ENCODE data around the gene TNFRSF12A.

The TNFRSF12A gene, protein sequence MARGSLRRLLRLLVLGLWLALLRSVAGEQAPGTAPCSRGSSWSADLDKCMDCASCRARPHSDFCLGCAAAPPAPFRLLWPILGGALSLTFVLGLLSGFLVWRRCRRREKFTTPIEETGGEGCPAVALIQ

DNA sequence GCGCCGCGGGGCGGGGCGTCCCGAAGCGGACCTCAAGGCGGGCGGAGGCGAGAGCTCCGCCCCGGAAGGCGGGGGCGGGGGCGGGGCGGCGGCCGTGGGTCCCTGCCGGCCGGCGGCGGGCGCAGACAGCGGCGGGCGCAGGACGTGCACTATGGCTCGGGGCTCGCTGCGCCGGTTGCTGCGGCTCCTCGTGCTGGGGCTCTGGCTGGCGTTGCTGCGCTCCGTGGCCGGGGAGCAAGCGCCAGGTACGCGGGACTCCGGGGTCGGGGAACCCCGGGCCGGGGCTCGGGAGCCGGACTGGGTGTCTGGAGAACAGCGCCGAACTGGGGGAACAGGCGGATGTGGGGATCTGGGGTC, at the start of gene TNFRSF12A:
TSS of gene TNFRSF12A (plus strand) at position 122 of the 357 bp plus-strand sequence. CDS start at position 152, 30 bp downstream.
- DNase-seq: peak; percentile 84

DNA sequence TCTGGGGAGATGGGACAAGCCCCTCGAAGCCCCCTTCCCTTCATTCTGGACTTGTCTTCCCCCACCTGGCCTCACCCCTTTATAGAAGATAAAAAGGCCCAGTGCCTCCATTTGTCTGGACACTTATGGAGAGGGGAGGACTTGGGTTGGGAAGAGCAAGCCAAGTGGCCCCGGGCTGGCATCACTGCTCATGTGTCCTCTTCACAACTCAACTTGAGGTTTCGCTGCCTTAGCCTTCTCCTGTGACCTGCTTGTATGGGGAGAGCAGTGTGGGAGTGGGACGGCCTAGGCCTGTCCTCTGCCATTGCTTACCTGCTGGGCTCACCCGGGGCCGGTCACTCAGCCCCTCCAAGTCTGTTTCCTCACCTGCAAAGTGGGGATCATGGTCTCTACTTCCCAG, 49.6 kb upstream of the TNFRSF12A start:
- no peak for DNase-seq

DNA sequence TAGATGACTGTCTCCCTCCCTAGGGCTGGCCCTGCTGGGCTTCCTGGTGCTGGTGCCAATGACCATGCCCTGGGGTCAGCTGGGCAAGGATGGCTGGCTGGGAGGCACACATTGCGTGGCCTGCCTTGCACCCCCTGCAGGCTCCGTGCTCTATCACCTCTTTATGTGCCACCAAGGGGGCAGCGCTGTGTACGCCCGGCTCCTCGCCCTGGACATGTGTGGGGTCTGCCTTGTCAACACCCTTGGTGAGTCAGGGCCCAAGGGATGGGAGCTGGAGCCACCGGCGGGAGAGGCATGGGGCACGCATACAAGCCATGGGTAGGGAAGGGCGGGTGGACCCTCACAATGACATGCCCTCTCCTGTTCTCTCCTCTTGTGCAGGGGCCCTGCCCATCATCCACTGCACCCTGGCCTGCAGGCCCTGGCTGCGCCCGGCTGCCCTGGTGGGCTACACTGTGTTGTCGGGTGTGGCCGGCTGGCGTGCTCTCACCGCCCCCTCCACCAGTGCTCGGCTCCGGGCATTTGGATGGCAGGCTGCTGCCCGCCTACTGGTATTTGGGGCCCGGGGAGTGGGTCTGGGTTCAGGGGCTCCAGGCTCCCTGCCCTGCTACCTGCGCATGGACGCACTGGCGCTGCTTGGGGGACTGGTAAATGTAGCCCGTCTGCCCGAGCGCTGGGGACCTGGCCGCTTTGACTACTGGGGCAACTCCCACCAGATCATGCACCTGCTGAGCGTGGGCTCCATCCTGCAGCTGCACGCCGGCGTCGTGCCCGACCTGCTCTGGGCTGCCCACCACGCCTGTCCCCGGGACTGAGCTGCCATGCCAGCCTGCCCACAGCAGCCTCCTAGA, 48.8 kb upstream of the TNFRSF12A start:
- no peak for DNase-seq

DNA sequence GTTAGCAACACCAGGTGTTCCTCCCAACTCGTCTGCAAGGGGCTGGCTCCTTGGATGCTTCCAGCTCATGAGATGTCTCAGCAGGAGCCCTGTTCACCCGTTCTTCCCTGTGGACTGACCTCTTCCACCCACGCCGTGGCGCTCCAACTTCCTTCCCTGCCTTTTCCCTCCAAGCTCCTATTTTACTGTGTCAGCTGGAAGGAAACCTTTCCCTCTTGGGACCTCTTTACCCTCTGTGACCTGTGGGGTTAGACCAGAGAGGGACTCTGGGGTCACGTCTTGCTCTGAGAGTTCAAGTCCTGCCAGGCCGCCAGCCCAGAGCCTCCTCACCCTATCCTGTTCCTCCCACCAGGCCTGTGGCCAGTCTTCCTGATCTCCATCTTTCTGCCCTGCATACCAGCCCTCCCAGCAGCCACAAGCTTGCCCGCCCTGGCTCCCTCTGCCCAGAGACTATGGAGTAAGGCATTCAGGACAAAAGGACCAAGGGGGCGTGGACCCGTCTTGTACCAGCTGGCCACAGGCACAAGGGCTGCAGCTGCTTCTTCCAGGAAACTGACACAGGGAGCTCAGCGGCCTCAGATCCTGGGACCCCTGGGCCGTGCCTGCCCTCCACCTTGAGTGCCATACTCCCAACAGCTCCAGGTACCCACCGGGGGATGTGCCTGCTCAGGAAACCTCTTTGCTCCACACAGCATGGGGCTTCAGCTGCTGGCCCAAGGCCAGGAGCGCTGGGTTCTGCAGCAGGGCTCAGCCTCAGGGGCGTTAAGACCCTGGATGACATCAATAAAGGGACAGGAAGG, 48.0 kb upstream of the TNFRSF12A start:
- DNase-seq: no peak

DNA sequence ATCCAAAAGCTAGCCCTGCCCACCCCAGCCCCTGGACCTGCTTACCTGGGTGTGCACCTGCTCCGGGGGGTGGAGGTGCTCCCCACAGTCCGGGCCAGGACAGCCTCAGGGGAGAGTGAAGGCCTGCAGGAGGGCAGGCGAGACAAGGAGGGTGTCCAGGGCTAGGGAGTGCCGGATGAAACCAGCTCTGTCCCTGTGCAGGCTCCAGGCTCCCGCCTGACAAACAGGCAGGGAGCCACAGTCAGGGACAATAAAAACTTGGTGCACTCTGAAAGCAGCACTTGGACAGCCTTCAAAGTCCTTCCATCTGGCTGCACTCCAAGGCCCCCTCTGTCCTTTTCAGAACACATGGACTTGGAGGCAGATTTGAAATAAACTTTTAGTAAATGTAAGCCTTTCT, 47.1 kb upstream of the TNFRSF12A start:
- no peak for DNase-seq

DNA sequence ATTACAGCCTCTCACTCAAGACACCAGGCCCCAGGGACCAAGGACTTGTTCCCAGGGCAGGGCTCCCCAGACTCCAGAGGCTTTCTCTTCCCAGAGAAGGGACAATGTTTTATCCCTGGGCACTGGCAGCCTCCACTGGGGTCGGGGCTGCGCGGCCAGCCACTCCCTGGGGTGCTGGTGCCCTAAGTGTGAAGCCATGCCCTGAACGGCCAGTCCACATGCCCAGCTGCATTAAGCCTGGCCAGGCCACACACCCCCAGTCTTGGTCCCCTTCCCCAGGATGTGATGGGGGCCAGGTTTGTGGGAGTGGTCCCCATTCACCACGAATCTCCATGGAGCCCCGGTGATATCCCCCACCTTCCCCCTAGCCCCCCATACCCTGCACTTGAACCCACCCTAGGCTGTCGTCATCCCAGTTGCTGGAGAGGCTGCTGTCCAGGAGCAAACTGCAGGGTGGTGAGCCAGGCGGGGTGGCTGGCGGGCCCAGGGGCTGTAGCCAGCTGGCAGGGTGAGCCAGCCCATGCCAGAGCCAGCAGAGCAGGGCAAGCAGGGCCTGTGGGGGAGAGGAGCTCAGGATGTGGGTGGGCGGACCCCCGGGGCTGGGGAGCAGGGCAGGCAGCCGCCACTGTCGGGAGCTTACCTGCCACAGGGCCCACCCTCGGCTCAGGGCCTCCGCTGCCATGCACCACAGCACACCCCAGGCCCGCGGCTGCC, 46.4 kb upstream of the TNFRSF12A start:
- no peak for DNase-seq

DNA sequence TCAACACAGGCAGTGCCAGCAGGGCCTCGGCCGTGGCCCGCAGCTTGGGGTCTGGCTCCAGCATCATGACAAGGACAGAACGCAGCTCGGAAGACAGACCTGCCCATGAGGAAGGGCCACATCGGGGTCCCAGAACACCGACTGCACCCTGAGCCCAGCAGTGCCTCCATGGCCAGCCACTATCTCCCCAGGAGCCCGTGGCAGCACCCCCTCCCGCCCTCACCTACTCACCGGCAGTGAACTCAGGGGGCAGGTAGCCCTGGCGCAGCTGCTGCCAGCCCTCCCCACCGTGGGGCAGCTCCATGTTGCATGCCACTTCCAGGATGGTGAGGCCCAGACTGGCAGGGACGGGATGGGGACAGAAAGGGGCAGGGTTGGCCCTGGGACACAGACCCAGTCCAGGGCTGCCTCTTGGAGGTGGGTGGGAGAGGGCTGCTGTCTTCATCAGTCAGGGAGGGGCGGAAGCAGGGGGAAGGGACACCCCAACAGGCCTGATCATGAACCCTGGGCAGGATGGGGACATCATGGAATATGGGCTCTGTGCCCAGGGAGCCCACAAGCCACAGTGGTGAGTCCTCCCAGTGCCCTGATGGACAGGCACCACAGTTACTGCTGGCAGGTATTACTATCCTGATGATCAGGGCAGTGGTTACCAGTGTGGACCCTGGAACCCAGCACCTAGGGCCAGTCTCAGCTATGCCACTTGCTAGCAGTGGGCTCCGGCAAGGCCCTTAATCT, 45.7 kb upstream of the TNFRSF12A start:
- no peak for DNase-seq

DNA sequence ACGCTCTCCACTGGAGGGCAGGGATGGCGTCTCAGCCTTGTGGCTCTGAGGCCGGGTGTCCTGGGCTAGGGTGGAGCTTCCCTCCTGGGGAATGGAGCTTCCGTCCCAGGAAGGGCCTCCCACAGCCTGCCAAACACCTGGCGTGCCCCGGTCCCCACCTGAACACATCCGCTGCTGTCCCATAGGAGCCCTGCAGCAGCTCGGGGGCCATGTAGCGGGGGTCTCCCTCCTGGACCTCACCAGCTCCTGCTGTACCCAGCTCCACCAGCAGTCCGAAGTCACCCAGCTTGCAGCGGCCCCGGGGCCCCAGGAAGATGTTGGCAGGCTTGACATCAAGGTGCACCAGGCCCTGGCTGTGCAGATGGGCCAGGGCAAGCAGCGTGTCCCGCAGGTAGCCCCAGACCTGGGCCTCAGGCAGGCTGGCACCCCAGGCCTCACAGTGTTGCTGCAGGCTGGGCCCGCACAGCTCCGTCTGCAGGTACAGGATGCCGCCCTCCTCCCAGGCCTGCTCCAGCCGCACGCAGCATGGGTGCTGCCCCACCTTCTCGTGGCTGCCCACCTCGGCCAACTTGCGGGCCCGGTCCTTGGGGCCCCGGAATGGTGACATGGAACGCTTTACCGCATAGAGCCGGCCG, 44.9 kb upstream of the TNFRSF12A start:
- no peak for DNase-seq

DNA sequence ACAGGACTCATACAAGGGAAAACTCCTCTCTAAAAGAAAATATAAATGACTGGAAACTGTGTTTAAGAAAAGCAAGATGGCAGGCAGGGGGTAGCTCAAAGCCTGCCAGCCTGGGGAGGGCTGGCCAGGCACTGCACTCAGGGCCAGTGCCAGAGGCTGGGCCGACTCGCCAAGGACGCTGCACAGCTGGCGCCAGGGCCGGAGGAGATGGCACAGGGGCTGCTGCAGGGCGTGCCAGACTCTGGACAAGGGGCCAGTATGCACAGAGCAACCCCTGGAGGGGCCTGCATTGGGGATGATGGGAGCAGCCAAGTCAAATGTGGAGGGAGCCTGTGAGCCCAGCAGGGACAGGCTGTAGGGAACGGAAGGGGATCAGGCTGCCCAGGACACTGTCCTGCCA, 44.0 kb upstream of the TNFRSF12A start:
- DNase-seq: no peak

DNA sequence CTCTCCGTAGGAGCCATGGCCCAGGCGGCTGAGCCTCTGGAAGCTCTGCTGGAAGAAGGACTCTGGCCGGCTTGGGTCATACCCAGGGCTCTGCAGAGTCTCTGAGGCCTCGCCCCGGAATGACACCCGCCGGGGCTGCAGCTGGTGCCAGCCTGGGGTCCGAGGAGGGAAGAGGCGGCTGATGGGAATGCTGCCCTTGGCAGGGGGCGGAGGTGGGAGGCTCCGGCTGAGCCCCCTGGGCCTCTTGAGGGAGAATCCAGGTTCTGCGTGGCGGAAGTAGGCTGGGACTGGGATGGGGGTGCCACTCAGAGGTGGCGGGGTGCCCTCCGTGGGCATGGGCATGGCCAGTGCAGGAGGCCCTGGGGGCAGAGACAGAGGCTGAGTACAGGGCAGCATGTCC, 43.5 kb upstream of the TNFRSF12A start:
- DNase-seq: no peak

DNA sequence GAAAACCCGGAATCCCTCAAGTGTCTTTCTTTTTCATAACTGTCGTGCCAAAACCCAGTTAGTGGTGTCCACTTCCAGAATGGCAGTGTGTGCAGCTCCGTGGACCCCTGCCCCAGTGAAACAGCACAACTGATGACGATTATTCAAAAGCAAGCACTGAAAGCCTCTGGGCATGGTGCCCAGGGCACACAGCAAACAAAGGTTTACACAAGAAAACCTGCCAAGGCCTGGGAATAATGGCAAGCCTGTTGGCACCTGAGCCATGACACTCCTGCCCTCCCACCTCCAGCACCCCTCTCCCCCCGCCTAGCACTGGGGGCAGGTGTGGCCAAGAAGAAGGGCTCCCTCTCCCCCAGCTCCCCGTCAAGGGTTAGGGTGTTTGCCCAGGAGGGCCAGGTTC, 42.7 kb upstream of the TNFRSF12A start:
- no peak for DNase-seq

DNA sequence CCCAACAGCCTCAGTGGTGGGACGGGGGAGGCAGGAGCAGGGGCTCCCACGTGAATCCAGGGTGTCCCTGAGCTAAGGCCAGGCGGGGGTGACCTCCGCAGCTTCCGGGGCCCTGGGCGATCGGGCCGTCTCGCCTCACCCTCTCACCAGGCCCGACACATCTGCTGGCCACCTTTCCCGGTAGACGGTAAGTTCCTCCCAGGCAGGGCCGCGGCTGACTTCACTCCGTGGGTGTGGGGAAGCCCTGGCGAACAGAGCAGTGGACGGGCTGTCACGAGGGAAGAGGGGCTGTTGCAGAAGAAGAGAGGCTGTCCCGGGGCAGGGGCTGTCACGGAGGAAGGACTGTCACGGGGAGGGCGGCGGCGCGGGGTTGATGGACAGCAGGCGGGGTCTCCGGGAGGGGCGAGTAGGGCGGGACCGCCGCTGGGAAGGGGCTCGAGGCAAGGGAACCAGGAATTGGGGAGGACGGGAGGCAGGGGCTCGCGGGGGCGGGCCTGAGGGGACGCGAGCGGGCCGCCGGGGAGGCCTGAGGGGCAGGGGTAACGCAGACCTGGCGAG, 40.4 kb upstream of the TNFRSF12A start:
- DNase-seq: peak; percentile 49

DNA sequence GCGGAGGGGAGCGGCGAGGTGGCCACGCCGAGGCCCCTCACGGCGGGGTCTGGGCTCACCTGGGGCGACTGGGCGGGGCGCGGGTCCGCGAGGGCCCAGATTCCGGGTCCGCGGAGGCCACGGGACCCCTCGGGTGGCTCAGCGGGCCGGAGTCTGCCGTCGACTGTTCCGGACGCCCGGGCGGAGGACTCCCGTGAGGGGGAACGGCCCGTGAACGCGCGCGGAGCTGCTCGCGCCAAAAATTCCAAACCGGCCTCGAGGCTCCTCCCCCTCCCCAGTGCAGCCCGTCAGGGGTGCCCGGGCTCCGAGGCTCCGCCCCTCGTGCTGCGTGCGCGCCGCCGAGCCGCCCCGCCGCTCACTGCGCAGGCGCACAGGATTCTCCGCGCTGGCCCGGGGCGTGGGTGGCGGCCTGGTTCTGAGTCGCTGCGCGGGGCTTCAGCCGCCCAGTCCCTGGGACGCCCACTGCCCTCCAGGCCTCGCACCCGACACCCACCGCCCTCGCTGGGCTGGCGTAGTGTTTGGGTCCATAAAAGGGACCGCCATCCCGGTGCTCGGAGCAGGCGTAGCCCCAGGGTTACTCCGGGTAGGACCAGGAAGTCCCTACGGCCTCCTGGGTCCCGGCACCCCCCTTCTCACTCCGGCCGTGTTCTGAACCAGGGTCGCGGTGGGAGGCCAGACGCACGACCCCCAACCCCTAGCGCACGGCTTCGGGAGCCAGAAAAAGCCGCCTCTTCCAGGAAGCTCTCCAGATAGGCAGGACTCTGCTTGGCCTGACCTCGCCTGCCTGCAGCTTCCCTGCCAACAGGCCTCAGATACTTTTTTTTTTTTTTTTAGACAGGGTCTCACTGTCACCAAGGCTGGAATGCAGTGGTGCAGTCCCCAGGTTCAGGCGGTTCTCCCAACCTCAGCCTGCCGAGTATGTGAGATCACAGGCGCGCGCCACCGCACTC, 39.7 kb upstream of the TNFRSF12A start, which contains the start of gene PKMYT1:
TSS of gene PKMYT1 (minus strand) at position 220 of the 950 bp plus-strand sequence. CDS start 789 bp downstream, outside the sequence.
- DNase-seq: peak; percentile 96

DNA sequence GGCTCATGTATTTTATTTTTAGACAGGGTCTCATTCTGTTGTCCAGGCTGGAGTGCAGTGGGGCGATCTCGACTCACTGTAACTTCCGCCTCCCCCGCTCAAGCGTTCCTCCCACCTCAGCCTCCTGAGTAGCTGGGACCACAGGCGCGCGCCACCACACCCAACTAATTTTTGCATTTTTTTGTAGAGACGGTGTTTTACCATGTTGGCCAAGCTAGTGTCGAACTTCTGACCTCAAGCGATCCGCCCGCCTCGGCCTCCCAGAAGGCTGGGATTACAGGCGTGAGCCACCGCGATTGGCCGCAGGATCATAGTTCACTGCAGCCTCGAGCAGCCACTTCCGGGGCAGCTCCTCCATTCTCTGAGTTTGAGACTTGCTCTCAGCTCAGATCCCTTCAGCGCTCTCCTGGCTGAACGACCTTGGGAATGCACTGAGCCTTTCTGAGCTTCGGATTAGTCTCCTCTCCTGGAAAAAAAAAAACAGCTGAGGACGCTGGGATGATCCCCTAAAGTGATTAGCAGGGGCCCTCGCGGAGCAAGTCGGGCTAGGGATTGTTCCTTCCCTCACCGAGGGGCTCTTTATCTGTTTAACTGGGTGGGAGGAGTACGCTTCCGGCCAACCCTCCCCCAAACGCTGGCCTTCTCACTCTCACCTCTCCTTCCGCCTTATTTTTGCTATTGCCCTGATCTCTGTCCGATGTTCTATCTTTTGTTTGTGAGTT, 38.8 kb upstream of the TNFRSF12A start:
- DNase-seq: no peak

DNA sequence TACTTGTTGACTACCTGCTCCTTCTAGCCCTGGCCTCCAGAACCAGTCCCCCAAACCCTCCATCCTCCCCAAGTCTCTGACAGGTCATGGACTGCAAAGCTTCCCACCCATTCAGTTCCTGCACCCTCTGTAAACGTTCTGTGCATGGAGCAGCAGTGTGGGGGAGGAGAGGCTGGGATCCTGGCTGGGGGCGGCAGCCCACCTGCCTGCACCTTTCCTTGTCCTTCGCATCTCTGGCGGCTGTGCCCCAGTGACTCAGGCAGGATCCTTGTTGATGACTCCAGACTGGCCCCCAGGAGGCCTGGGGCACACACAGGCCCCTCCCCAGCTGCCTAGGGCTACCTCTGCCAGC, 38.3 kb upstream of the TNFRSF12A start:
- no peak for DNase-seq

DNA sequence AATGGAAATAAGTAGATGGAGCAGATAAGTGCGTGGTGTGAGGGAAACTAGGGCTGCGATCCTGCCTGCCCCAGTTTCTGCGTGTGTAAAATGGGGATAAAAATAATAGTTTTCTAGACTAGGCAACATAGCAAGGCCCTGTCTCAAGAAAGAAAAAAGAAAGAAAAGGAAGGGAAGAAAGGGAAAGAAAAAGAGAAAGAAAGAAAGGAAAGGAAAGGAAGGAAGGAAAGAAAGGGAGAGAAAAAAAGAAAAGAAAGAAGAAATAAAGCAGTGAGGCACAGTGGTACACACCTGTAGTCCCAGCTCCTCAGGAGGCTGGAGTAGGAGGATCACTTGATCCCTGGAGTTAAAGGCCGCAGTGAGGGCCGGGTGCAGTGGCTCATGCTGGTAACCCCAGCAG, 37.8 kb upstream of the TNFRSF12A start:
- no peak for DNase-seq

DNA sequence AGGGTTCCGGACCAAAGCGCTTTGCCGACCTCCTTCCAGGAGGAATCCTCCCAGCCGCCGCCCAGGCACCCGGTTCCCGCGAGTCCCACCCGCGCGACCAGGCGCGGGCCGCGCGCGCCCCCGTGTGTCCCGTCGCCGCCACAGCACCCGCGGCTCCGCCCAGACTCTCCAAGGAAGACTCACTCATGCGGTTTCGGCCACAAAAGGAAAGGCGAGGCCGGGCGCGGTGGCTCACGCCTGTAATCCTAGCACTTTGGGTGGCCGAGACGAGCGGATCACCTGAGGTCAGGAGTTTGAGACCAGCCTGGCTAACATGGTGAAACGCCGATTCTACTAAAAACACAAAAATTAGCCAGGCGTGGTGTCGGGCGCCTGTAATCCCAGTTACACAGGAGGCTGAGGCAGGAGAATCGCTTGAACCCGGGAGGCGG, 36.4 kb upstream of the TNFRSF12A start:
- peak; percentile 87 for DNase-seq

DNA sequence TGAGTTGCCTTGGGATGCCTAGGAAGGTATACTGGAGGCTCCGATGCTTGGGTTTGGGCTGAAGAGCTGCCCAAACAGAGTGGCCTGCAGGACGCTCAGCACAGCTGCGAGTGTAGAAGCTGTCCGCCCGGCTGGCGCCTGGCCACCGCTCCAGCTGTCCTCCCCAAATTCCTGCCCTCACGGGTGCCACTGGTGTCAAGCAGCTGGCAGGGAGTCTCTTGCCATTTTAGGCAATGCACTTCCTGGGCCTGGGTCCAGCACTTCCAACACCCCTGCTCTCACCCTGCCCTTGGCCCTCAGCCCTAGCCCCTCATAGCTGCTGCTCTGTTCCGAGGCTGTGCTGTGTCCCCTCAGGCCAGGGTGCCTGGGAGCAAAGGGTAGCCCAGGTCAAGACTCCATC, 34.7 kb upstream of the TNFRSF12A start:
- no peak for DNase-seq

DNA sequence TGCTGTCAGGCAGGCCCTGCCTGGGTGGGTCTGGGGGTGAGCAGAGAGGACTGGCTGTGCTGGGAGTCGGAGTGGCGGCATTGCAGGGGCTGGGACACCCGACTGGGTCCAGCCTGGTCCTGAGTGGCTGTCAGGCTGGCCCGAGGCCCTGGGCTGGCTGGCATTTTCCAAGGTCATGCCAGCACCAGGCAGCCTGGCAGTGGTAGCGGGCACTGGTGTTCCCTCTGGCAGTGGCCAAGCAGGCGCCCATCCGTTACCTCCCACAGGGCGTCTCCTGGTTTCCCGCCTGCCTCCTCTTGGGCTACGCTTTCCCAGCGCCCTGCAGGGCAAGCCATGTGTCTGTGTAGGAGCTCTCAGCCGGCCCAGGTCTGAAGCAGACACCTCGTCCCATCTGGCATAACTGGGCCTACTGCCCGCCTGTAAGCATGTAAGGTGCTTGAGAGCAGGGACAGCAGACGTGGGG, 34.2 kb upstream of the TNFRSF12A start:
- DNase-seq: no peak

All from activated CD4-positive, alpha-beta T cell treated with anti-CD3 and anti-CD28 coated beads, Interleukin-10, Interleukin-2, amounts not matched to agents 100 ng/mL and 50 ng/mL, durations not matched to agents 16 hours and 8 hours (primary cell).